ENCODE data around the gene ANXA2R. TPM values are rescaled to one million over a fixed set of nuclear protein-coding genes. Genes with fewer than 3 reads are reported as not detected.

The ANXA2R gene
- total and polyA plus RNA-seq, 2 donors (not counting 1 experiment from before 2014, with no cell fraction given): 19.3 to 50.4 TPM

- WGBS (ENCODE audit: insufficient coverage): 100% methylated on average over 1 of the region's 5 CpGs
- Mint-ChIP-seq H3K4me3 (no peak overlapping the region), H3K9me3 (ENCODE audit: insufficient read depth) (no peaks in the 10 kb centered on the region), H3K27ac (no peak overlapping the region), H3K27me3 (no peaks in the 10 kb centered on the region), H3K4me1 (no peaks in the 10 kb centered on the region)
- no peak for ATAC-seq (ENCODE audit: low read depth)
- POLR2A ChIA-PET: interaction anchor here (0.7 kb wide), 1 partner anchor 141 kb away, joined by 7 read pairs; no protein-coding TSS in a partner anchor
- intact Hi-C loops (cut with micrococcal nuclease): no loop called here
- Histone ChIP-seq H3K79me2 (ENCODE audit: control insufficient read depth, insufficient read depth, low read length) (peaks cover 15% of the 10 kb centered on the region), H2AFZ (ENCODE audit: insufficient read depth, low read depth, low read length, poor library complexity, severe bottlenecking) (no peak overlapping the region), H3K9me3 (ENCODE audit: control extremely low read depth in 1 of 3, control insufficient read depth in 2 of 3, insufficient read depth in 1 of 3, low read length in 2 of 3) (no peaks in the 10 kb centered on the region), H3K4me2 (replicated peaks; ENCODE audit: low read depth, low read length, poor library complexity, severe bottlenecking) (no peak overlapping the region), H4K20me1 (ENCODE audit: control insufficient read depth, insufficient read depth, low read length, poor library complexity, severe bottlenecking) (peaks cover 5% of the 10 kb centered on the region), H3K4me3 (ENCODE audit: control extremely low read depth in 1 of 5, extremely low read depth in 1 of 5, insufficient read depth in 1 of 5, low read depth in 2 of 5, low read length in 4 of 5) (no peak overlapping the region), H3K4me1 (ENCODE audit: control insufficient read depth in 2 of 2, insufficient read depth in 2 of 2, low read length in 2 of 2) (peaks cover 0 to 2% of the 10 kb centered on the region in 2 donors), H3K27ac (ENCODE audit: low read length in 2 of 2) (no peak overlapping the region), H3K36me3 (replicated peaks in 1 of 2; ENCODE audit: control extremely low read depth in 1 of 2, control insufficient read depth in 1 of 2, extremely low read depth in 1 of 2, insufficient read depth in 2 of 2, low read length in 1 of 2) (peaks cover 0 to 6% of the 10 kb centered on the region in 2 experiments), H3K27me3 (replicated peaks in 1 of 4; ENCODE audit: control extremely low read depth in 1 of 4, control insufficient read depth in 3 of 4, insufficient read depth in 4 of 4, low read length in 3 of 4) (no peaks in the 10 kb centered on the region), H3K9ac (ENCODE audit: low read length) (no peak overlapping the region)
- TF ChIP-seq EZH2 (IDR thresholded peaks at IDR 0.05; ENCODE audit: borderline replicate concordance, insufficient read depth, low read depth, low read length, poor library complexity, severe bottlenecking) (no peak), CTCF (IDR thresholded peaks at IDR 0.05) (no peak)
- CTCF ChIA-PET: interaction anchor here (0.7 to 1.2 kb wide), 3 partner anchors 8 to 160 kb away, joined by 3 to 4 read pairs (median 3); no protein-coding TSS in a partner anchor
- DNase-seq: no peak
Observed at GRCh38 chr5:43049236-43049635, 9.1 kb upstream of the ANXA2R start.

- DNase-seq (no peak), ATAC-seq (ENCODE audit: low read depth) (no peak)
- H4K20me1 ChIP-seq (ENCODE audit: control insufficient read depth, insufficient read depth, low read length, poor library complexity, severe bottlenecking): peaks cover 5% of the 10 kb centered on the region
- no peaks in the 10 kb centered on the region for H3K27me3 ChIP-seq (replicated peaks in 1 of 4; ENCODE audit: control extremely low read depth in 1 of 4, control insufficient read depth in 3 of 4, insufficient read depth in 4 of 4, low read length in 3 of 4)
- H3K79me2 ChIP-seq (ENCODE audit: control insufficient read depth, insufficient read depth, low read length): peaks cover 12% of the 10 kb centered on the region
- intact Hi-C loops (cut with micrococcal nuclease): no loop called here
- H3K9me3 ChIP-seq (ENCODE audit: control extremely low read depth in 1 of 3, control insufficient read depth in 2 of 3, insufficient read depth in 1 of 3, low read length in 2 of 3): no peaks in the 10 kb centered on the region
- peaks cover 8% of the 10 kb centered on the region for H3K4me1 Mint-ChIP-seq
- no peak overlapping the region for H3K4me3 Mint-ChIP-seq
- CTCF ChIA-PET: interaction anchor here (0.9 to 2.6 kb wide), 8 partner anchors 18 to 260 kb away, joined by 3 to 7 read pairs (median 4); no protein-coding TSS in a partner anchor
- POLR2A ChIA-PET: interaction anchor here (1.2 kb wide), 1 partner anchor 75 kb away, joined by 4 read pairs; no protein-coding TSS in a partner anchor
- H3K36me3 ChIP-seq (replicated peaks in 1 of 2; ENCODE audit: control extremely low read depth in 1 of 2, control insufficient read depth in 1 of 2, extremely low read depth in 1 of 2, insufficient read depth in 2 of 2, low read length in 1 of 2): no peaks in the 10 kb centered on the region
- no peak overlapping the region for H3K4me3 ChIP-seq (ENCODE audit: control extremely low read depth in 1 of 5, extremely low read depth in 1 of 5, insufficient read depth in 1 of 5, low read depth in 2 of 5, low read length in 4 of 5)
- no peak overlapping the region for H3K4me2 ChIP-seq (replicated peaks; ENCODE audit: low read depth, low read length, poor library complexity, severe bottlenecking)
- TF ChIP-seq EZH2 (IDR thresholded peaks at IDR 0.05; ENCODE audit: borderline replicate concordance, insufficient read depth, low read depth, low read length, poor library complexity, severe bottlenecking) (no peak), CTCF (IDR thresholded peaks at IDR 0.05) (no peak)
- H3K27ac ChIP-seq (ENCODE audit: low read length in 2 of 2): no peak overlapping the region
- WGBS (ENCODE audit: insufficient coverage): no CpG with 5 or more reads among the region's 1 CpG
- no peaks in the 10 kb centered on the region for H3K9me3 Mint-ChIP-seq (ENCODE audit: insufficient read depth)
- H3K27ac Mint-ChIP-seq: no peak overlapping the region
- no peak overlapping the region for H3K9ac ChIP-seq (ENCODE audit: low read length)
- H3K27me3 Mint-ChIP-seq: no peaks in the 10 kb centered on the region
- no peak overlapping the region for H2AFZ ChIP-seq (ENCODE audit: insufficient read depth, low read depth, low read length, poor library complexity, severe bottlenecking)
- peaks cover 0 to 14% of the 10 kb centered on the region in 2 donors for H3K4me1 ChIP-seq (ENCODE audit: control insufficient read depth in 2 of 2, insufficient read depth in 2 of 2, low read length in 2 of 2)
Observed at GRCh38 chr5:43046474-43046873, 6.4 kb upstream of the ANXA2R start.
